MCF 10A (cell line): Measurements from ENCODE around the gene TUFT1. TPM values are rescaled to one million over a fixed set of nuclear protein-coding genes. Genes with fewer than 3 reads are reported as not detected.

Experiments
- BruUV-seq: library from RNA; stranded (reverse); fragments of 400-500 nt; replicated peaks from 2 replicates; lab custom pipeline; 2021; lab: Mats Ljungman, UMichigan
- CTCF ChIA-PET: fragments of 300-600 bp; sonication (Branson Sonifier 250); formaldehyde crosslinking; extraction: SDS; loops from one replicate; lab custom pipeline; 2021; ENCODE audit warnings: antibody characterized with exemption, inconsistent platforms; lab: Yijun Ruan, JAX
- POLR2A ChIA-PET: fragments of 300-600, 350-650 bp; sonication (Branson Sonifier 250); formaldehyde crosslinking; extraction: SDS; loops from one replicate; lab custom pipeline; 2020; ENCODE audit warnings: antibody characterized with exemption, inconsistent platforms; lab: Yijun Ruan, JAX
- DNase-seq: peaks from one replicate; pipeline ENCODE4 v3.0.0-alpha.2; 2018; ENCODE audit not compliant: unreplicated experiment
- H3K27ac Mint-ChIP-seq: one replicate; pipeline ENCODE4 v1.8.0; 2022; ENCODE audit warnings: mild to moderate bottlenecking, low read depth, mixed read lengths; ENCODE audit not compliant: unreplicated experiment
- H3K27me3 Mint-ChIP-seq: one replicate; pipeline ENCODE4 v1.8.0; 2022; ENCODE audit warnings: mixed read lengths; ENCODE audit not compliant: insufficient read depth, unreplicated experiment
- H3K36me3 Mint-ChIP-seq: one replicate; pipeline ENCODE4 v1.8.0; 2022; ENCODE audit warnings: mild to moderate bottlenecking, moderate library complexity, mixed read lengths; ENCODE audit not compliant: insufficient read depth, unreplicated experiment
- H3K4me1 Mint-ChIP-seq: one replicate; pipeline ENCODE4 v1.8.0; 2022; ENCODE audit warnings: mixed read lengths; ENCODE audit not compliant: insufficient read depth, unreplicated experiment
- H3K4me3 Mint-ChIP-seq: one replicate; pipeline ENCODE4 v1.8.0; 2022; ENCODE audit warnings: mild to moderate bottlenecking, moderate library complexity, mixed read lengths; ENCODE audit not compliant: unreplicated experiment
- H3K9me3 Mint-ChIP-seq: one replicate; pipeline ENCODE4 v1.8.0; 2022; ENCODE audit warnings: mixed read lengths; ENCODE audit not compliant: unreplicated experiment
- intact Hi-C: fragments of 100-400 bp; cut with micrococcal nuclease; formaldehyde crosslinking; loops from 2 replicates; pipeline ENCODE4 v1.14.1; 2022
- total RNA-seq: library from RNA; stranded (reverse); gene quantifications from 2 replicates; pipeline ENCODE4 v1.2.3, GENCODE V29; 2022
- TF ChIP-seq, protein P1 (sequence below): fragments of 200-600 bp; IDR thresholded peaks from one replicate; pipeline ENCODE4 v1.8.0; 2022; ENCODE audit warnings: antibody characterized with exemption, mild to moderate bottlenecking; ENCODE audit not compliant: unreplicated experiment

The TUFT1 gene
- total RNA-seq, 1 experiment from 2014 or later, result 162 TPM

DNA sequence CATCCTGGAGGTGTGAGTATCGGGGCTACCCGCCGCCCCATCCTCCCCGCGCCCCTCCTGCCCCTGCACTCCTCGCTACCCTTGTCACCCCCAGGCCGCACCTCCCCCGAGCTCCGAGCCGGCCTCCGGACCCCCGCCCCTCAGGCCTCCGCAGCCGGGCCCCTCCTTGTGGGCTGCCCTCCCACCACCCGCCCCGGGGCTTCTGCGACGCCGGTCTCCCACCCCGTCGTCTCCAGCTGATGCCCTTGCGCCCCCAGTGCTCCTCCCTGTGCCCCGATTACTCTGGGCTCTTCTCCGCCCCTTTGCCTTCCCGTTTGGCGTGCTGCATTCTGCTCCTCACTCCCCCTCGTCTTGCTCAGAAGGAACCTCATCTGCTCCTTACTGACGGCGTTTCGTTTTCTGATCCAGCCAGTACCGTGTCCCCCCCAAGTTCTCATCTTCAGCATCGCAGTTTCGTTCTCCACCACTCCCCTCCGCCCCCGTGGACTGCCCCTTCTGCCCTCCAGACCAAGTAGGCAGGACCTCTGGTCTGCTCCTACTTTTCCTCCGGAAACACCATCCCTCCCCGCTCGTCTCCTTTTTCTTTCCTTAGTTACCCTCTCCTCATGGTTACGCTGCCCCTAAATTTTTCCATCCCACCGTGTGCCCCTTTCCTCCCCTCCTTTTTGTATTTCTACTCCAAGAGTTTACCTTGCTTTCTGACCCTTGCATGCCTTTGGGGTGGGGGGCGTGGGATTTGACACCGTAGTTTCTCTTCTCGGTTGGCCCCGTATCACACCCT is 72.6 kb downstream of the TUFT1 start:
- no TSS peak for BruUV-seq

DNA sequence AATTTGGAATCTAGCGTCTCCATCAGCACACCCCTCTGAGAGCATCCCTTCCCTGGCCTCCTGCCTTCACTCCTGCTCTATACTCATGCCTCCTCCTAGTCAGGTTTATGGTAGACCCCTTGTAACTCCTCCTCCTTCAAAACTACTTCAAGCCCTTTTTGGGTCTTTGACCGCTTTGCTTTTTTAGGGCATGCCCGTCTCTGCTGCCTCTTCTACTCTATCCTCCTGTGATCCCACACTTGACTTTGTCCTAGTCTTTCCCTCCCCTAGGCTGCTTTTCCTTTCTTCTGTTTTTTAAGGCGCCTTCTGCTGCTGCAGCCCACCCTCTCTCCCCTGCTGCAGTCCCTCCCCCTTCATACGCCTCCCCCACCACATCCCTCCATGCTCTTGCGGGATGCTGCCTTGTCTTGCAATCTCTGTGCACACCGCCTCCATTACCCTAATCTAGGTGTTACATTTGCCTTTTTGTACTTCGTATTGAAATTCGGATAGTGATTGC is 73.2 kb downstream of the TUFT1 start:
- BruUV-seq, result no TSS peak
- Mint-ChIP-seq H3K36me3 (no peaks in the 10 kb centered on the region), H3K27me3 (no peaks in the 10 kb centered on the region), H3K9me3 (no peaks in the 10 kb centered on the region), H3K27ac (peak overlapping the region; percentile 88), H3K4me3 (peak overlapping the region; percentile 89), H3K4me1 (peaks cover 49% of the 10 kb centered on the region)
- ChIA-PET CTCF (no interaction called here), POLR2A (interaction anchor here (0.9 kb wide), 1 partner anchor 33 kb away, joined by 3 read pairs; no protein-coding TSS in a partner anchor)
- intact Hi-C loops, result no loop called here
- TF ChIP-seq, protein P1, sequence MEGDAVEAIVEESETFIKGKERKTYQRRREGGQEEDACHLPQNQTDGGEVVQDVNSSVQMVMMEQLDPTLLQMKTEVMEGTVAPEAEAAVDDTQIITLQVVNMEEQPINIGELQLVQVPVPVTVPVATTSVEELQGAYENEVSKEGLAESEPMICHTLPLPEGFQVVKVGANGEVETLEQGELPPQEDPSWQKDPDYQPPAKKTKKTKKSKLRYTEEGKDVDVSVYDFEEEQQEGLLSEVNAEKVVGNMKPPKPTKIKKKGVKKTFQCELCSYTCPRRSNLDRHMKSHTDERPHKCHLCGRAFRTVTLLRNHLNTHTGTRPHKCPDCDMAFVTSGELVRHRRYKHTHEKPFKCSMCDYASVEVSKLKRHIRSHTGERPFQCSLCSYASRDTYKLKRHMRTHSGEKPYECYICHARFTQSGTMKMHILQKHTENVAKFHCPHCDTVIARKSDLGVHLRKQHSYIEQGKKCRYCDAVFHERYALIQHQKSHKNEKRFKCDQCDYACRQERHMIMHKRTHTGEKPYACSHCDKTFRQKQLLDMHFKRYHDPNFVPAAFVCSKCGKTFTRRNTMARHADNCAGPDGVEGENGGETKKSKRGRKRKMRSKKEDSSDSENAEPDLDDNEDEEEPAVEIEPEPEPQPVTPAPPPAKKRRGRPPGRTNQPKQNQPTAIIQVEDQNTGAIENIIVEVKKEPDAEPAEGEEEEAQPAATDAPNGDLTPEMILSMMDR, result no peak
- DNase-seq, result no peak

More for the DNA sequence above, 72.6 kb downstream of the TUFT1 start:
- H3K4me3 Mint-ChIP-seq, result peak overlapping the region; percentile 89
- DNase-seq, result no peak
- H3K9me3 Mint-ChIP-seq, result no peaks in the 10 kb centered on the region
- no peaks in the 10 kb centered on the region for H3K27me3 Mint-ChIP-seq
- H3K36me3 Mint-ChIP-seq, result no peaks in the 10 kb centered on the region
- peaks cover 53% of the 10 kb centered on the region for H3K4me1 Mint-ChIP-seq
- H3K27ac Mint-ChIP-seq, result peak overlapping the region; percentile 88
- TF ChIP-seq, protein P1, result no peak
- CTCF ChIA-PET, result interaction anchor here (1.2 to 10.7 kb wide), 2 partner anchors 18 to 75 kb away, joined by 4 to 107 read pairs; no protein-coding TSS in a partner anchor
- POLR2A ChIA-PET, result interaction anchor here (0.9 to 3.2 kb wide), 12 partner anchors 9 to 151 kb away, joined by 3 to 37 read pairs (median 7); partner anchors contain the start of genes MRPL9 and TUFT1
- intact Hi-C loops, result no loop called here

DNA sequence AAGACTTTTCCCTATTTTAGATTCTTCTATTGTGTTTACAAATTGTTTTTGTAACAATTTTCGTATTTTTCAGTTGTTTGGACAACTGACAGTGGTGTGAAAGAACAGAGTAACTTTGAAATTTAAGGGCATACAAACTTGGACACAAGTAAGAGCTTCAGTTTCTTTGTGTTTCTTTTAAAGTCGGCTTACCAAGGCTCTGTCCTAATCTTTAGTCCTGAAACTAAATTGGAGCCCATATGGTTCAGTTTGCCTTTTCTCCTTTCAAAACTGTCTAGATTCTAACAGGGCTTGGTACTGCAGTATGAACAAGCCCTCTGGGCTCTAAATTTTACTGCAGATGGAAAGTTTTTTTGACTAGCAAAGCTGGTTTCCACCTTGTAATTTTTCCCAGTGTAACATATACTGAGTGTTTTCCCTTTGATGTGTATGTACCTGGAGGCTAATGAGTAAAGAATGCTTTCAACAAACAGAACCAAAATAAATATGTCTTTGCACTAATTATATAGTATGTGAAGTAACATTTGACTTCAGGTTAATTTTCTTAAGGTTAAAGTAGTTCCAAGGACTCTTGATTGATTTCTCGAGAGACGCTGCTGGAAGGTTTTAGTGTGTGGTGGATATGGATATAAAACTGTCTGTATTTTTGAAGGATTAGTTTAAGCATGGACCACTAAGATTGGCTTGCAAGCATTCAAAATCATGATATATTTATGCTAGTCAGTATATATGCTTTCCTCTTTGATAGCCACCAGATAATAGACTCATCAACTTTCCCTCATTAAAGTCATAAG is 75.8 kb downstream of the TUFT1 start:
- H3K27me3 Mint-ChIP-seq, result no peaks in the 10 kb centered on the region
- no peaks in the 10 kb centered on the region for H3K36me3 Mint-ChIP-seq
- POLR2A ChIA-PET, result interaction anchor here (0.6 to 1.8 kb wide), 9 partner anchors 10 to 568 kb away, joined by 3 to 8 read pairs (median 3); partner anchors contain the start of genes TUFT1 and ZNF687
- intact Hi-C loops, result no loop called here
- TF ChIP-seq, protein P1, result no peak
- peak overlapping the region; percentile 47 for H3K27ac Mint-ChIP-seq
- H3K4me1 Mint-ChIP-seq, result peaks cover 60% of the 10 kb centered on the region
- no peak for DNase-seq
- H3K4me3 Mint-ChIP-seq, result peak overlapping the region; percentile 5
- CTCF ChIA-PET, result interaction anchor here (0.5 to 2.4 kb wide), 6 partner anchors 13 to 220 kb away, joined by 3 to 12 read pairs (median 4); no protein-coding TSS in a partner anchor
- no peaks in the 10 kb centered on the region for H3K9me3 Mint-ChIP-seq
- BruUV-seq, result no TSS peak
